Neural progenitor cell (in vitro differentiated cells): ENCODE data around the gene NCOA6. TPM values are rescaled to one million over a fixed set of nuclear protein-coding genes. Genes with fewer than 3 reads are reported as not detected.

Source experiments
- DNase-seq: peaks from one replicate; pipeline ENCODE4 v3.0.0-alpha.2; 2016; ENCODE audit warnings: low spot score
- H2AFZ ChIP-seq: fragments of 200-600 bp; sonication (generic); replicated peaks from 2 replicates; pipeline ENCODE4 v1.6.1; 2016; ENCODE audit warnings: antibody characterized with exemption
- H3F3A ChIP-seq: fragments of 200-600 bp; sonication (generic); 2 replicates; pipeline ENCODE4 v1.6.1; 2016; ENCODE audit warnings: antibody characterized with exemption, low read depth
- H3K27ac ChIP-seq: fragments of 200-600 bp; sonication (generic); 2 replicates; pipeline ENCODE4 v1.5.1; 2016; ENCODE audit warnings: mild to moderate bottlenecking
- H3K27me3 ChIP-seq: fragments of 200-600 bp; sonication (generic); 2 replicates; pipeline ENCODE4 v1.6.1; 2016; ENCODE audit warnings: mild to moderate bottlenecking, moderate library complexity
- H3K36me3 ChIP-seq: fragments of 200-600 bp; sonication (generic); 2 replicates; pipeline ENCODE4 v1.5.1; 2016
- H3K4me1 ChIP-seq: fragments of 200-600 bp; sonication (generic); 2 replicates; pipeline ENCODE4 v1.6.1; 2016; ENCODE audit warnings: mixed run types
- H3K4me2 ChIP-seq: fragments of 200-600 bp; sonication (generic); 2 replicates; pipeline ENCODE4 v1.6.1; 2016
- H3K4me3 ChIP-seq: fragments of 200-600 bp; sonication (generic); 2 replicates; pipeline ENCODE4 v1.5.1; 2016
- H3K79me2 ChIP-seq: fragments of 200-600 bp; sonication (generic); 2 replicates; pipeline ENCODE4 v1.6.1; 2016; ENCODE audit warnings: low read depth
- H3K9ac ChIP-seq: fragments of 200-600 bp; sonication (generic); 2 replicates; pipeline ENCODE4 v1.6.1; 2016
- H3K9me3 ChIP-seq: fragments of 200-600 bp; sonication (generic); 2 replicates; pipeline ENCODE4 v1.5.1; 2016; ENCODE audit warnings: low read depth
- H4K20me1 ChIP-seq: fragments of 200-600 bp; sonication (generic); 2 replicates; pipeline ENCODE4 v1.6.1; 2016; ENCODE audit warnings: low read depth
- H3K27ac Mint-ChIP-seq: 3 replicates; pipeline ENCODE4 v1.8.0; 2021; ENCODE audit warnings: mixed read lengths
- H3K27me3 Mint-ChIP-seq: 2 replicates; pipeline ENCODE4 v1.8.0; 2022; ENCODE audit warnings: low read depth, mild to moderate bottlenecking, inconsistent platforms, moderate library complexity, mixed read lengths; ENCODE audit not compliant: insufficient read depth
- H3K36me3 Mint-ChIP-seq: 3 replicates; pipeline ENCODE4 v1.8.0; 2021; ENCODE audit warnings: mixed read lengths
- H3K4me1 Mint-ChIP-seq: 3 replicates; pipeline ENCODE4 v1.8.0; 2021; ENCODE audit warnings: mixed read lengths
- H3K4me3 Mint-ChIP-seq: 3 replicates; pipeline ENCODE4 v1.8.0; 2021; ENCODE audit warnings: mild to moderate bottlenecking, moderate library complexity, mixed read lengths
- H3K9me3 Mint-ChIP-seq: 3 replicates; pipeline ENCODE4 v1.8.0; 2020; ENCODE audit warnings: mixed read lengths
- CTCF ChIP-seq: fragments of 200-600 bp; sonication (generic); IDR thresholded peaks from 2 replicates; pipeline ENCODE4 v1.5.1; 2017; ENCODE audit warnings: antibody characterized with exemption, mild to moderate bottlenecking
- EZH2 ChIP-seq: fragments of 200-600 bp; sonication (generic); IDR thresholded peaks from 2 replicates; pipeline ENCODE4 v1.6.1; 2017; ENCODE audit warnings: antibody characterized with exemption, mild to moderate bottlenecking, moderate library complexity
- EZH2phosphoT487 ChIP-seq: fragments of 200-600 bp; sonication (generic); IDR thresholded peaks from 2 replicates; pipeline ENCODE4 v1.6.1; 2017; ENCODE audit warnings: antibody characterized with exemption
- total RNA-seq: library from RNA; depleted of rRNA; stranded (reverse); fragments of >200 nt; gene quantifications from 2 replicates; pipeline ENCODE4 v1.2.3, GENCODE V29; 2015; ENCODE audit warnings: low replicate concordance

The NCOA6 gene
- total RNA-seq, 1 donor from 2014 or later, result 14.3 TPM

- Mint-ChIP-seq H3K9me3 (no peaks in the 10 kb centered on the region), H3K27me3 (no peaks in the 10 kb centered on the region), H3K36me3 (peaks cover 16% of the 10 kb centered on the region), H3K27ac (no peak overlapping the region), H3K4me1 (no peaks in the 10 kb centered on the region), H3K4me3 (no peak overlapping the region)
- no peaks in the 10 kb centered on the region for H4K20me1 ChIP-seq
- no peak overlapping the region for H3K9ac ChIP-seq
- no peaks in the 10 kb centered on the region for H3K36me3 ChIP-seq
- no peak for TF ChIP-seq EZH2
- no peak for TF ChIP-seq EZH2phosphoT487
- TF ChIP-seq CTCF, result no peak
- no peak overlapping the region for H3K4me3 ChIP-seq
- H3K4me1 ChIP-seq, result no peaks in the 10 kb centered on the region
- no peak for DNase-seq
- H3K9me3 ChIP-seq, result no peaks in the 10 kb centered on the region
- H3K27me3 ChIP-seq, result no peaks in the 10 kb centered on the region
- H3K27ac ChIP-seq, result no peak overlapping the region
- H3F3A ChIP-seq, result no peaks in the 10 kb centered on the region
- H3K4me2 ChIP-seq, result no peak overlapping the region
- no peaks in the 10 kb centered on the region for H3K79me2 ChIP-seq
- no peak overlapping the region for H2AFZ ChIP-seq
Measured at GRCh38 chr20:34776177-34776576, 49.3 kb downstream of the NCOA6 start.

GRCh38 chr20:34774886-34775285, 50.6 kb downstream of the NCOA6 start:
- DNase-seq, result no peak
- Histone ChIP-seq H3K27ac (no peak overlapping the region), H2AFZ (no peak overlapping the region), H3K9ac (no peak overlapping the region), H3K9me3 (no peaks in the 10 kb centered on the region), H3K4me2 (no peak overlapping the region), H3K27me3 (no peaks in the 10 kb centered on the region), H3K4me3 (no peak overlapping the region), H3K36me3 (no peaks in the 10 kb centered on the region), H3F3A (peaks cover 8% of the 10 kb centered on the region), H4K20me1 (no peaks in the 10 kb centered on the region), H3K4me1 (no peaks in the 10 kb centered on the region), H3K79me2 (no peaks in the 10 kb centered on the region)
- no peak for TF ChIP-seq CTCF
- TF ChIP-seq EZH2phosphoT487, result no peak
- TF ChIP-seq EZH2, result no peak
- no peaks in the 10 kb centered on the region for H3K4me1 Mint-ChIP-seq
- H3K36me3 Mint-ChIP-seq, result peaks cover 16% of the 10 kb centered on the region
- H3K9me3 Mint-ChIP-seq, result no peaks in the 10 kb centered on the region
- H3K4me3 Mint-ChIP-seq, result no peak overlapping the region
- no peaks in the 10 kb centered on the region for H3K27me3 Mint-ChIP-seq
- no peak overlapping the region for H3K27ac Mint-ChIP-seq

GRCh38 chr20:34774449-34774848, 51.0 kb downstream of the NCOA6 start:
- no peaks in the 10 kb centered on the region for H3K4me1 Mint-ChIP-seq

GRCh38 chr20:34773726-34774125, 51.7 kb downstream of the NCOA6 start:
- Histone ChIP-seq H3K4me1 (no peaks in the 10 kb centered on the region), H2AFZ (no peak overlapping the region), H3K9ac (no peak overlapping the region), H3K36me3 (no peaks in the 10 kb centered on the region), H3K27me3 (no peaks in the 10 kb centered on the region), H4K20me1 (no peaks in the 10 kb centered on the region), H3K79me2 (no peaks in the 10 kb centered on the region), H3F3A (peaks cover 9% of the 10 kb centered on the region), H3K27ac (no peak overlapping the region), H3K9me3 (no peaks in the 10 kb centered on the region), H3K4me3 (no peak overlapping the region), H3K4me2 (no peak overlapping the region)
- H3K27me3 Mint-ChIP-seq, result no peaks in the 10 kb centered on the region
- H3K9me3 Mint-ChIP-seq, result no peaks in the 10 kb centered on the region
- H3K4me1 Mint-ChIP-seq, result no peaks in the 10 kb centered on the region
- TF ChIP-seq EZH2phosphoT487, result no peak
- TF ChIP-seq CTCF, result no peak
- no peak for TF ChIP-seq EZH2
- H3K36me3 Mint-ChIP-seq, result peaks cover 18% of the 10 kb centered on the region
- no peak overlapping the region for H3K4me3 Mint-ChIP-seq
- no peak for DNase-seq
- H3K27ac Mint-ChIP-seq, result no peak overlapping the region

More at GRCh38 chr20:34774449-34774848, 51.0 kb downstream of the NCOA6 start:
- Mint-ChIP-seq H3K27me3 (no peaks in the 10 kb centered on the region), H3K4me3 (no peak overlapping the region), H3K9me3 (no peaks in the 10 kb centered on the region), H3K27ac (no peak overlapping the region), H3K36me3 (peaks cover 16% of the 10 kb centered on the region)
- no peak overlapping the region for H3K4me2 ChIP-seq
- no peak for TF ChIP-seq EZH2phosphoT487
- H3K27ac ChIP-seq, result no peak overlapping the region
- no peaks in the 10 kb centered on the region for H4K20me1 ChIP-seq
- no peaks in the 10 kb centered on the region for H3K9me3 ChIP-seq
- DNase-seq, result no peak
- H3K9ac ChIP-seq, result no peak overlapping the region
- H2AFZ ChIP-seq, result no peak overlapping the region
- H3F3A ChIP-seq, result peaks cover 9% of the 10 kb centered on the region
- no peak overlapping the region for H3K4me3 ChIP-seq
- no peaks in the 10 kb centered on the region for H3K27me3 ChIP-seq
- no peaks in the 10 kb centered on the region for H3K4me1 ChIP-seq
- H3K36me3 ChIP-seq, result no peaks in the 10 kb centered on the region
- H3K79me2 ChIP-seq, result no peaks in the 10 kb centered on the region
